Activated naive CD8-positive, alpha-beta T cell treated with anti-CD3 and anti-CD28 coated beads, Interleukin-2, amount 50 U/mL, for 24 hours (primary cell): ENCODE data around the gene EEF1AKMT3.
A peak's percentile ranks its signal among the peaks of the same experiment; 100 is the strongest.
"Not testable (repeated sequence)": the region's sequence is repeated elsewhere in the genome, so short reads cannot be mapped to it uniquely, and the experiment has no call there.

Experiments
- ATAC-seq: fragments of 150-1000 bp; cut with Tn5 transposase; one replicate; pipeline ENCODE4 v1.10.0; 2021
- DNase-seq: peaks from one replicate; pipeline ENCODE4 v3.0.0; 2021
- H3K27ac Mint-ChIP-seq: one replicate; pipeline ENCODE4 v1.8.0; 2021; ENCODE audit warnings: mild to moderate bottlenecking, mixed read lengths
- H3K27me3 Mint-ChIP-seq: one replicate; pipeline ENCODE4 v1.8.0; 2021; ENCODE audit warnings: mixed read lengths
- H3K36me3 Mint-ChIP-seq: one replicate; pipeline ENCODE4 v1.8.0; 2021; ENCODE audit warnings: low read depth, mixed read lengths
- H3K4me1 Mint-ChIP-seq: one replicate; pipeline ENCODE4 v1.8.0; 2021; ENCODE audit warnings: mixed read lengths
- H3K4me3 Mint-ChIP-seq: one replicate; pipeline ENCODE4 v1.8.0; 2021; ENCODE audit warnings: mild to moderate bottlenecking, moderate library complexity, mixed read lengths
- H3K9me3 Mint-ChIP-seq: one replicate; pipeline ENCODE4 v1.8.0; 2021; ENCODE audit warnings: mixed read lengths

EEF1AKMT3 gene

DNA sequence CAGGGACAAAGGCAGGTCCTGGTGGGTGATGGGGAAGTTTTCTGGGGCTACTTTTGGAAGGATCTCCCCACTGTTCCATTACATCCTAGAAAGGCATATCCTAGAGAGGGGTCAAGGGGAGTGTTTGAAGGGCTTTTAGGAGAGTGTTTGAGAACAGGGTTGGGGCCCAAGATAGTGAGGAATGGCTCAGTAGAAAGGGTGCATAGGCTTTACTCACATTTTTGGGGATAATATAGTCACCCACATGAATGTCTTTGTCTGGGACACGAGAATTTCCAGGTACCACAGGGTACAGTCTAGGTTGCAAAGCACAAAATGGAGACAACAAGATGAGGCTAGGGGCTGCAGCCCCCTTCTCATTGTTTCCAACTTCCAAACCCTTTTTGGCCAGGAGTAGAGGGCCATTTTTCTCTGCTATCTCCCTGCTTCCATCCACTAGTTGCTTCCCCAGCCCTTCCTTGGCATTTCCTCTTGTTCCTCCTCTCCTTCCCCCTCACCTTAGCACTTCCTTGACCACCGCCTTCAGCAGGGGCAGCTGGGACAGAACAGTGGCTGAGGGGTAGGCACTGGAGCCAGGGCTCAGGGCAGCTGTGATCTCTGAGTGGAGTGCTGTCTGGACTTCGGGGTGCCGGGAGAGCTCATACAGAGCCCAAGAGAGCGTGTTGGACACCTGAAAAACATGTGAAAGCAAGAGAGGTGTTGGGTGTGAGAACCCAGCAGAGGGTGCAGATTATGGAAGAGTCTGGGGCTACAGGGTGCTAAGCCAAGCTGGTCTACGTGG is 8.3 kb upstream of the EEF1AKMT3 start:
- no peak for ATAC-seq
- Mint-ChIP-seq H3K9me3 (no peaks in the 10 kb centered on the region), H3K27me3 (peaks cover 7% of the 10 kb centered on the region), H3K36me3 (peaks cover 43% of the 10 kb centered on the region), H3K4me1 (peaks cover 46% of the 10 kb centered on the region), H3K4me3 (peak overlapping the region; percentile 87), H3K27ac (peak overlapping the region; percentile 85)
- DNase-seq = no peak

GRCh38 chr12:57764662-57765002 is 7.8 kb upstream of the EEF1AKMT3 start:
- H3K4me3 Mint-ChIP-seq = peak overlapping the region; percentile 87
- no peaks in the 10 kb centered on the region for H3K9me3 Mint-ChIP-seq
- H3K4me1 Mint-ChIP-seq = peaks cover 41% of the 10 kb centered on the region
- DNase-seq (no peak), ATAC-seq (no peak)
- peak overlapping the region; percentile 85 for H3K27ac Mint-ChIP-seq
- H3K27me3 Mint-ChIP-seq = peaks cover 7% of the 10 kb centered on the region
- peaks cover 43% of the 10 kb centered on the region for H3K36me3 Mint-ChIP-seq

GRCh38 chr12:57765003-57765697 is 7.3 kb upstream of the EEF1AKMT3 start:
- Mint-ChIP-seq H3K4me1 (peaks cover 43% of the 10 kb centered on the region), H3K36me3 (peaks cover 47% of the 10 kb centered on the region), H3K27ac (peak overlapping the region; percentile 85), H3K4me3 (peak overlapping the region; percentile 87), H3K27me3 (peaks cover 7% of the 10 kb centered on the region), H3K9me3 (no peaks in the 10 kb centered on the region)
- DNase-seq (peak; percentile 67), ATAC-seq (peak; percentile 63)

- H3K36me3 Mint-ChIP-seq = peaks cover 51% of the 10 kb centered on the region
- peak overlapping the region; percentile 85 for H3K27ac Mint-ChIP-seq
- H3K4me1 Mint-ChIP-seq = peaks cover 48% of the 10 kb centered on the region
- no peaks in the 10 kb centered on the region for H3K9me3 Mint-ChIP-seq
- DNase-seq = no peak
- ATAC-seq = peak; percentile 18
- H3K27me3 Mint-ChIP-seq = peaks cover 7% of the 10 kb centered on the region
- H3K4me3 Mint-ChIP-seq = peak overlapping the region; percentile 87
Observed at GRCh38 chr12:57765698-57766463, 6.5 kb upstream of the EEF1AKMT3 start.

DNA sequence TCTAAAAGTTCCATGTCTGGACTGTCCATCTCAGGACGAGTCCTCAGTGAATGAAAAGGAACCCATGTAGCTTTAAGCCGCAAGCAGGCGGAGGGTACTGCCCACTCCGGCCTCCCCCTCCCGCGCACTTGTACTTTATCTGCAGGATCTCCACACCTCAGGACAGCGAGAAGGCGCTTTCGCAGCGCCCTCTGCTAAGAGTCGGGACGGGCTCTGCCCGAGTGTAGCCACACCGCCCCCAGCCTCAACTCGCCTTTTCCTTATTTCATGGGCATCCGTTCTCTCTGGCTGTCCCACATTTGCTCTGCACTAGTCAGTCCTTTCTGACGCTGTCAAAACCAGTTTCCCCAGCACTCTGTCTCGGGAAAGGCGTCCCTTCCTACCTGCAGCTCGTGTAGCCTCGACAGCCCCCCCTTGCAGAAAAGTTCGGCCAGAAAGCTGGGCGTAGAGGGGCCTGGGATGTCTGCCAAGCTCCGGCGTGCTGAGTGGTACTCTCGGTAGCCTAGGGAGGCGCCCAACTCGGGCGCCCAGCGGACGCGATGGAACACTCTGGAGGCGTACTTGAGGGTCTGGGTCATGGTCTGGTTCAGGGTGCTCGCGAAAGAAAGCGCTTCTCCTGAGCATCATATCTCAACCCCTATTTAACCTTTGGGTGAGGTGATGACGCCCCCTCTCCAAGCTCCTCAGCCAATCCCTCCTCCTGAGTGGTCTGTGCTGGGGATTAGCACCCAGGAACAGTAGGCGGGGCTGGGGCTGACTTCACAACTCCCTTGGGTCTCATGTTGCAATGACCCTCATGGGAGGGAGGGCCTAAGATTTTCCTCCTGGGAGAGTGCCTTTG is 5.7 kb upstream of the EEF1AKMT3 start, which contains the start of gene CYP27B1:
Gene CYP27B1, minus strand, starts transcription at position 615 of the 841 bp plus-strand sequence. Its CDS starts 37 bp downstream, at position 578.
- peaks cover 53% of the 10 kb centered on the region for H3K36me3 Mint-ChIP-seq
- H3K27me3 Mint-ChIP-seq = peaks cover 7% of the 10 kb centered on the region
- H3K9me3 Mint-ChIP-seq = no peaks in the 10 kb centered on the region
- H3K4me1 Mint-ChIP-seq = peaks cover 54% of the 10 kb centered on the region
- peak within 1 kb of the TSS; percentile 87 for H3K4me3 Mint-ChIP-seq
- DNase-seq (no peak), ATAC-seq (peak; percentile 33)
- H3K27ac Mint-ChIP-seq = peak within 1 kb of the TSS; percentile 67

DNA sequence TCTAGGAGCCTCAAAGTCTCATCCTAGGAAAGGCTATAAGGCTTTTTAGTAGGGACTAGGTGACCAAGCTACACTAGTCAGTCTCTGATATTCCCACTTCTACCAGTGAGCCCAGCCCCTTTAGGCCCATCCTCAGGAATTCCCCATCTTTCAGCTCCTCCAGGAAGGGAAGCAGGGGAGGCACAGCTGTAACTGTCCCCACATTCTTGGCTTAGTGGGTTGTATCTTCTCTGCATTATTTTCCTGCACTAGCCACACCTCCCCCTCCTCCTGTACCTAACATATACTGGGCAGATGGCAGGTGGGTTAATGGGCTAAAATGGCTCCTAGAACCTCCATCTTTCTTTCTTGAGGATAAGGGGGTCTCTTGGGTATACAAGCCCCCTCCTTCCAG is 5.1 kb upstream of the EEF1AKMT3 start:
- no peaks in the 10 kb centered on the region for H3K9me3 Mint-ChIP-seq
- H3K4me1 Mint-ChIP-seq = peaks cover 57% of the 10 kb centered on the region
- ATAC-seq (no peak), DNase-seq (no peak)
- H3K4me3 Mint-ChIP-seq = peak overlapping the region; percentile 87
- H3K36me3 Mint-ChIP-seq = peaks cover 53% of the 10 kb centered on the region
- H3K27me3 Mint-ChIP-seq = peaks cover 7% of the 10 kb centered on the region
- H3K27ac Mint-ChIP-seq = no peak overlapping the region

DNA sequence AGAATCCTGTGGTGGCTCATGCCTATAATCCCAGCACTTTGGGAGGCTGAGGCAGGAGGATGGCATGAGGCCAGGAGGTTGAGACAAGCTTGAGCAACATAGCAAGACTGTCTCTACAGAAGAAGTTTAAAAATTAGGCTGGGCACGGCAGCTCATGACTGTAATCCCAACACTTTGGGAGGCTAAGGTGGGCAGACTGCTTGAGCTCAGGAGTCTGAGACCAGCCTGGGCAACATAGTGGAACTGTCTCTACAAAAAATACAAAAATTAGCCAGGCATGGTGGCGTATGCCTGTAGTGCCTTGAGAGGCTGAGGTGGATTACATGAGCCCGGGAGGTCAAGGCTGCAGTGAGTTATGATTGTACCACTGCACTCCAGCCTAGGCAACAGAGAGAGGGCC is 4.5 kb upstream of the EEF1AKMT3 start:
- peaks cover 49% of the 10 kb centered on the region for H3K36me3 Mint-ChIP-seq
- peaks cover 58% of the 10 kb centered on the region for H3K4me1 Mint-ChIP-seq
- no peaks in the 10 kb centered on the region for H3K9me3 Mint-ChIP-seq
- H3K4me3 Mint-ChIP-seq = no peak overlapping the region
- peaks cover 7% of the 10 kb centered on the region for H3K27me3 Mint-ChIP-seq
- no peak for DNase-seq
- no peak for ATAC-seq
- no peak overlapping the region for H3K27ac Mint-ChIP-seq

GRCh38 chr12:57769594-57769993 is 2.8 kb upstream of the EEF1AKMT3 start:
- Mint-ChIP-seq H3K4me1 (peaks cover 56% of the 10 kb centered on the region), H3K27me3 (peaks cover 7% of the 10 kb centered on the region), H3K27ac (no peak overlapping the region), H3K9me3 (no peaks in the 10 kb centered on the region), H3K36me3 (peaks cover 35% of the 10 kb centered on the region), H3K4me3 (no peak overlapping the region)
- ATAC-seq (no peak), DNase-seq (no peak)

- Mint-ChIP-seq H3K9me3 (no peaks in the 10 kb centered on the region), H3K27me3 (peaks cover 5% of the 10 kb centered on the region), H3K27ac (peak overlapping the region; percentile 69), H3K4me1 (peaks cover 48% of the 10 kb centered on the region), H3K36me3 (peaks cover 34% of the 10 kb centered on the region), H3K4me3 (peak overlapping the region; percentile 94)
- no peak for ATAC-seq
- DNase-seq = no peak
Observed at GRCh38 chr12:57770734-57771133, 1.7 kb upstream of the EEF1AKMT3 start.

DNA sequence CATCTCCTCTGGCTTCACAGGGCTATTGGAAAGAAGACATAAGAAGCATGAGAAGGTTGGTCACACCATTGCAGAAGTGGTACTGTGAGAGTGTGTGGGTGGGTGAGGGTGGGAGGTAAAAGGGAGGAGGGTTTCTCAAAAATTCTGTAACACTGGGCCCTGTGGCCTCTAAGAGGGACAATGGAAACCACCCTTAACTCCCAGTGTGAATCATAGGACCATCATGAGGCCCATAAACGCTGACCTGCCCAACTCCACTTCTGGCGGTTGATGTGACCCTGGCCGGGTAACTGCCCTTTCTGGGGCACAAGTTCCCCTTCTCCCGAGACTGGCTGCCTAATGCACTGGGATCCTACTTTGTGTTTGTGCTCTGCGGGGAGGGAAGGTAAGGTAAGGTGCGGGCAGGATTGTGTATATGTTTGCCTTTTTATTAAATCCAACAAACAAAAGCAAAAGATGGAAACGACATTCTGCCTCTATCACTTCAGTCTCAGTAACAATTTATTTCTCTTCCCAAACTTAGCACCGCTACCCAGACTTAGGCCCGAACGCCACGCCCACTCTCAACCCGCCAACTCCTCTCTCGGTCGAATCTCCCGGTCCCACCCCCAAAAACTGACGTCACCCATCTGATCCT is 1.1 kb upstream of the EEF1AKMT3 start:
- H3K4me3 Mint-ChIP-seq = peak overlapping the region; percentile 94
- H3K9me3 Mint-ChIP-seq = no peaks in the 10 kb centered on the region
- ATAC-seq (peak; percentile 68), DNase-seq (peak; percentile 93)
- H3K27me3 Mint-ChIP-seq = peaks cover 3% of the 10 kb centered on the region
- H3K36me3 Mint-ChIP-seq = peaks cover 36% of the 10 kb centered on the region
- peaks cover 46% of the 10 kb centered on the region for H3K4me1 Mint-ChIP-seq
- peak overlapping the region; percentile 96 for H3K27ac Mint-ChIP-seq

DNA sequence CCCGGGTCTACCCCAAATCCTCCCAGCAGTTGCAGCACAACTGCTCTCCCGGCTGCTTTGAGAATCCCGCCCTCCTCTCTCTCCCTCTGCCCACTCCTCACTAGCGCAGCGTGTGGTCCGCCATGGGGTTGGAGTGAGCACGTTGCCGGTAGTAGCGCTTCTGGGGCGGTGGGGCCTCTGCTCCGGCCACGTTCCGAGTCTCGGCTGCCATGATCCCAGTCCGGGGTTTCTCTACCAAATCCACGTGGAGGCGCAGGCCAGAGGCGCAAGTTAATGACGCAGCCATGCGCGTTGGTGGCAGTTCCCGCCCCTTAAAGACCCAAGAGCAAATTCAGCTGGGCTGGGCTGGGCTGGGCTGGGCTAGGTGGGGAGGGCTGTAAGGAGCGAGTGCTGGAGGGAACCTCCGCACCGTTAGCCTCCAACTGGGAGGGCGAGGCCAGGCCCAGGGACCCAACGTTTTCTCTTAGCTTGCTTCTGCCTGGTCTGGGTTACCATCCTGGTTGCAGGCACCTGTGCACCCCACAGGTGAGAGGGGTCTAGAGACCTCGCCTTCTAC is 463 bp upstream of the EEF1AKMT3 start, which contains the start of gene METTL1:
Gene METTL1, minus strand, starts transcription at position 233 of the 556 bp plus-strand sequence. Its CDS starts 22 bp downstream, at position 211.
- peak; percentile 93 for DNase-seq
- Mint-ChIP-seq H3K4me3 (peak within 1 kb of the TSS; percentile 94), H3K9me3 (no peaks in the 10 kb centered on the region), H3K36me3 (peaks cover 36% of the 10 kb centered on the region), H3K4me1 (peaks cover 40% of the 10 kb centered on the region), H3K27me3 (no peaks in the 10 kb centered on the region), H3K27ac (peak within 1 kb of the TSS; percentile 96)
- peak; percentile 92 for ATAC-seq

- not testable (repeated sequence) for ATAC-seq, H3K27me3 Mint-ChIP-seq, H3K27ac Mint-ChIP-seq, DNase-seq, H3K9me3 Mint-ChIP-seq, H3K4me3 Mint-ChIP-seq
- H3K4me1 Mint-ChIP-seq = peaks cover 33% of the 10 kb centered on the region
- H3K36me3 Mint-ChIP-seq = peaks cover 24% of the 10 kb centered on the region
Observed at GRCh38 chr12:57774634-57775033, 2.2 kb downstream of the EEF1AKMT3 start.

DNA sequence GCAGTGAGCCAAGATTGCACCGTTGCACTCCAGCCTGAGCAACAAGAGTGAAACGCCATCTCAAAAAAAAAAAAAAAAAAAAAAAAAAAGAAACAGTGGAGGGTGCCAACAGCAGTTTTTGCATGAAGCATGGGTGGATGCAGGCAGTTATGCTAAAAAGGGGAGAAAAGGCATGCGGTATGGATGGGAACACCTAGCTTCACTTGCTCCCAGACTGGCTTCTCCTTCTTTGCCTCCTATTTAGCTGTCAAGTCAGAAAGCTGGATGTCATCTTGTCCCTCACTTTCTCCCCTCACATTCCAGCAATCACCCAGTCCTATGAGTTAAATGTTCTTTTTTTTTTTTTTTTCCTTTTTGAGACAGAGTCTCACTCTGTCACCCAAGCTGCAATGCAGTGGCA is 2.6 kb downstream of the EEF1AKMT3 start:
- Mint-ChIP-seq H3K4me1 (peaks cover 30% of the 10 kb centered on the region), H3K27ac (no peak overlapping the region), H3K27me3 (no peaks in the 10 kb centered on the region), H3K36me3 (peaks cover 19% of the 10 kb centered on the region), H3K4me3 (no peak overlapping the region), H3K9me3 (no peaks in the 10 kb centered on the region)
- no peak for ATAC-seq
- DNase-seq = no peak
